C4-2B (cell line): ENCODE data around the gene COL6A1.

Source experiments
- H3K27ac ChIP-seq: fragments of 450-650 bp; 2 replicates; pipeline ENCODE4 v1.5.1; 2017
- CTCF ChIP-seq: fragments of 450-650 bp; conservative IDR thresholded peaks from 2 replicates; pipeline ENCODE4 v1.5.1; 2017; ENCODE audit warnings: mild to moderate bottlenecking
- ZFX ChIP-seq: fragments of 450-650 bp; IDR thresholded peaks from 2 replicates; pipeline ENCODE4 v1.6.1; 2017

COL6A1 gene

GRCh38 chr21:45938811-45939520, 42.6 kb upstream of the COL6A1 start:
- TF ChIP-seq CTCF (no peak), ZFX (no peak)
- H3K27ac ChIP-seq, result no peak overlapping the region

- TF ChIP-seq CTCF (no peak), ZFX (no peak)
- H3K27ac ChIP-seq, result no peak overlapping the region
These were observed 42.0 kb upstream of the COL6A1 start for GRCh38 chr21:45939521-45940045.

- no peak for TF ChIP-seq CTCF
- TF ChIP-seq ZFX, result no peak
- H3K27ac ChIP-seq, result no peak overlapping the region
These were observed 41.5 kb upstream of the COL6A1 start for GRCh38 chr21:45940091-45940490.

- no peak for TF ChIP-seq CTCF
- no peak for TF ChIP-seq ZFX
- H3K27ac ChIP-seq, result no peak overlapping the region
These were observed 40.8 kb upstream of the COL6A1 start for GRCh38 chr21:45940621-45941337.

- no peak overlapping the region for H3K27ac ChIP-seq
- TF ChIP-seq CTCF (no peak), ZFX (no peak)
These were observed 40.2 kb upstream of the COL6A1 start for GRCh38 chr21:45941338-45941710.

GRCh38 chr21:45941717-45942546, 39.6 kb upstream of the COL6A1 start:
- TF ChIP-seq ZFX (no peak), CTCF (no peak)
- no peak overlapping the region for H3K27ac ChIP-seq
